GM12873 (cell line): Measurements from ENCODE around the gene C10orf90.

Experiments used
- CTCF ChIP-seq: IDR thresholded peaks from 2 replicates; pipeline ENCODE4 v1.5.1; 2012; ENCODE audit warnings: low read depth, mild to moderate bottlenecking, moderate library complexity, low read length, control low read depth; ENCODE audit not compliant: insufficient read depth; ENCODE audit errors: missing control alignments

Gene C10orf90

GRCh38 chr10:126425032-126425431, 245.5 kb downstream of the C10orf90 start:
- TF ChIP-seq CTCF: no peak

GRCh38 chr10:126423732-126424491, 246.6 kb downstream of the C10orf90 start:
- TF ChIP-seq CTCF: no peak

- TF ChIP-seq CTCF: no peak
These were observed 247.9 kb downstream of the C10orf90 start for GRCh38 chr10:126422567-126422966.

GRCh38 chr10:126421756-126422256, 248.7 kb downstream of the C10orf90 start:
- TF ChIP-seq CTCF: no peak

- TF ChIP-seq CTCF: no peak
These were observed 249.8 kb downstream of the C10orf90 start for GRCh38 chr10:126420567-126421300.

GRCh38 chr10:126417220-126417825, 253.2 kb downstream of the C10orf90 start:
- TF ChIP-seq CTCF: no peak

GRCh38 chr10:126409821-126410220, 260.7 kb downstream of the C10orf90 start:
- no peak for TF ChIP-seq CTCF
